Ectodermal cell (in vitro differentiated cells): ENCODE measurements around the gene MICA.
"Not testable (repeated sequence)": the region's sequence is repeated elsewhere in the genome, so short reads cannot be mapped to it uniquely, and the experiment has no call there.

ENCODE experiments used
- H3K27ac ChIP-seq: 2 replicates; pipeline ENCODE4 v1.7.0; 2013; ENCODE audit warnings: mild to moderate bottlenecking, low read depth, low read length; ENCODE audit not compliant: insufficient read depth, poor library complexity, severe bottlenecking
- H3K27me3 ChIP-seq: 2 replicates; pipeline ENCODE4 v1.7.0; 2013; ENCODE audit warnings: mild to moderate bottlenecking, low read length; ENCODE audit not compliant: insufficient read depth, control insufficient read depth, poor library complexity, severe bottlenecking
- H3K36me3 ChIP-seq: one replicate; pipeline ENCODE4 v1.7.0; 2013; ENCODE audit warnings: low read length; ENCODE audit not compliant: control insufficient read depth, insufficient read depth
- H3K4me1 ChIP-seq: one replicate; pipeline ENCODE4 v1.7.0; 2013; ENCODE audit warnings: low read length; ENCODE audit not compliant: control insufficient read depth, insufficient read depth
- H3K4me3 ChIP-seq: 2 replicates; pipeline ENCODE4 v1.7.0; 2013; ENCODE audit warnings: low read depth, low read length, control low read depth; ENCODE audit not compliant: insufficient read depth
- H3K9me3 ChIP-seq: 2 replicates; pipeline ENCODE4 v1.7.0; 2013; ENCODE audit warnings: mild to moderate bottlenecking, low read length, moderate library complexity; ENCODE audit not compliant: control insufficient read depth
- WGBS, 2 experiments: methylation state at CpG; one replicate each; pipeline ENCODE4 v1.1.7; 2013; ENCODE audit warnings: missing lambda C conversion rate in 2 of 2; 5-methylcytosine and 5-hydroxymethylcytosine counted together

Gene MICA

DNA sequence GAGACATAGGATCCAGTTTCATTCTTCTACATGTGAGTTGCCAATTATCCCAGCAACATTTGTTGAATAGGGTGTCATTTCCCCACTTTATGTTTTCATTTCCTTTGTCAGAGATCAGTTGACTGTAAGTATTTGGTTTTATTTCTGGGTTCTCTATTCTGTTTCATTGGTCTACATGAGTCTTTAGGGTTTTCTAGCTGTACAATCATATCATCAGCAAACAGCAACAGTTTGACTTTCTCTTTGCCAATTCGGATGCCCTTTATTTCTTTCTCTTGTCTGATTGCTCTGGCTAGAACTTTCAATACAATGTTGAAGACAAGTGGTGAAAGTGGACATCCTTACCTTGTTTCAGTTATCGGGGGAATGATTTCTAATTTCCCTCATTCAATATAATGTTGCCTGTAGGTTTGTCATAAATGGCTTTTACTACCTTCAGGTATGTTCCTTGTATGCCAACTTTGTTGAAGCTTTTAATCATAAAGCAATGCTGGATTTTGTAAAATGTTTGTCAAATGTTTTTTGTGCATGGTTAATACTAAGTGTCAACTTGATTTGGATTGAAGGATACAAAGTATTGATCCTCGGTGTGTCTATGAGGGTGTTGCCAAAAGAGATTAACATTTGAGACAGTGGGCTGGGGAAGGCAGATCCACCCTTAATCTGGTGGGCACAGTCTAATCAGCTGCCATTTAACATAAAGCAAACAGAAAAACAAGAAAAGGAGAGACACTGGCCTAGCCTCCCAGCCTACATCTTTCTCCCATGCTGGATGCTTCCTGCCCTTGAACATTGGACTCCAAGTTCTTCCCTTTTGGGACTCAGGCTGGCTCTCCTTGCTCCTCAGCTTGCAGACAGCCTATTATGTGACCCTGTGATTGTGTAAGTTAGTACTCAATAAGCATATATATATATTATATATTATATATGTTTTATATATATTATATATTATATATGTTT, 23.3 kb downstream of the MICA start:
- no peak overlapping the region for H3K27ac ChIP-seq
- WGBS, 2 experiments: 69 to 92% methylated on average over 2 to 3 of the region's 3 CpGs
- H3K4me1 ChIP-seq: no peaks in the 10 kb centered on the region
- H3K9me3 ChIP-seq: peaks cover 2% of the 10 kb centered on the region
- H3K4me3 ChIP-seq: no peak overlapping the region
- H3K36me3 ChIP-seq: no peaks in the 10 kb centered on the region
- H3K27me3 ChIP-seq: no peaks in the 10 kb centered on the region

DNA sequence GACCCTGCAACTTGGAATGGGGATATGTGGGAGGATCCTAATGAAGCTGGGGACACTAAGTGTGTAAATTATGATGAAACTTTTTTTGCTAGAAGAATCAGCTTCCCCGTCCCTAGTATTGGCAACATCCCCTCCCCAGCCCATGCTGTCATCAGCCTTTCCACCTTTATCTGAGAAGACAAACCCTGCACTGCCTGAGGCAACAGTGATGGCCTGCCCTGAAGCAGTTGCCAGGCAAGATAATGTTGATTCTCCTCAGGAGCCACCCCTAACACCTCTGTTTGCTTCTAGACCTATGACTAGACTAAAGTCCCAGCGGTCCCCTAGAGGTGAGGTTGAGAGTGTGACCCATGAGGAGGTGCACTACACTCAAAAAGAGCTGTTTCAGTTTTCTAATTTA, 27.1 kb downstream of the MICA start:
- Histone ChIP-seq H3K27ac (no peak overlapping the region), H3K9me3 (peaks cover 2% of the 10 kb centered on the region), H3K4me3 (no peak overlapping the region), H3K36me3 (no peaks in the 10 kb centered on the region), H3K27me3 (no peaks in the 10 kb centered on the region), H3K4me1 (no peaks in the 10 kb centered on the region)
- WGBS, 2 experiments: 94 to 95% methylated on average over 1 to 2 of the region's 2 CpGs

- H3K9me3 ChIP-seq, H3K4me1 ChIP-seq, H3K27ac ChIP-seq, H3K27me3 ChIP-seq, H3K4me3 ChIP-seq, H3K36me3 ChIP-seq: not testable (repeated sequence)
- WGBS, 2 experiments: 93 to 95% methylated on average over 5 of the region's 5 CpGs
Observed at GRCh38 chr6:31435051-31435450, 31.7 kb downstream of the MICA start.

DNA sequence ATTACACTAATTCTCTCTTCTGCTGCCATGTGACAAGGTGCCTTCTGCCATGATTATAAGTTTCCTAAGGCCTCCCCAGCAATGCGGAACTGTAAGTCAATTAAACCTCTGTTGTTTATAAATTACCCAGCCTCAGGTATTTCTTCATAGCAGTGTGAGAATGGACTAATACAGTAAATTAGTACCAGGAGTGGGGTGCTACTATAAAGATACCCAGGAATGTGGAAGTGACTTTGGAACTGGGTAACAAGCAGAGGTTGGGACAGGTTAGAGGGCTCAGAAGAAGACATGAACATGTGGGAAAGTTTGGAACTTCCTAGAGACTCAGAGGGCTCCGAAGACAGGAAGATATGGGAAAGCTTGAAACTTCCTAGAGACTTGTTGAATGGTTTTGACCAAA, 34.8 kb downstream of the MICA start:
- Histone ChIP-seq H3K36me3 (no peaks in the 10 kb centered on the region), H3K4me3 (no peak overlapping the region), H3K9me3 (no peaks in the 10 kb centered on the region), H3K4me1 (peaks cover 8% of the 10 kb centered on the region), H3K27me3 (peaks cover 11% of the 10 kb centered on the region), H3K27ac (no peak overlapping the region)
- 87 to 93% methylated on average over 2 of the region's 2 CpGs for WGBS, 2 experiments

DNA sequence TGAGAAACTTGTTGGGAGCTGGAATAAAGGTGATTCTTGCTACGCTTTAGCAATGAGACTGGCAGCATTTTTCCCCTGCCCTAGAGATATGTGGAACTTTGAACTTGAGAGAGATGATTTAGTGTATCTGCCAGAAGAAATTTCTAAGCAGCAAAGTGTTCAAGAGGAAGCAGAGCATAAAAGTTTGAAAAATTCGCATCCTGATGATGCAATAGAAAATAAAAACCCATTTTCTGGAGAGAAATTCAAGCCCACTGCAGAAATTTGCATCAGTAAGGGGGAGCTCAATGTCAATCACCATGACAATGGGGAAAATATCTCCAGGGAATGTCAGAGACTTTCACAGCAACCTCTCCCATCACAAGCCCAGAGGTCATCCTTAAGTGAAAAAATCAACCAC, 35.3 kb downstream of the MICA start:
- H3K36me3 ChIP-seq: no peaks in the 10 kb centered on the region
- WGBS, 2 experiments: 90 to 95% methylated on average over 2 of the region's 2 CpGs
- H3K4me3 ChIP-seq: no peak overlapping the region
- H3K27me3 ChIP-seq: peaks cover 11% of the 10 kb centered on the region
- peaks cover 8% of the 10 kb centered on the region for H3K4me1 ChIP-seq
- H3K9me3 ChIP-seq: no peaks in the 10 kb centered on the region
- H3K27ac ChIP-seq: no peak overlapping the region

DNA sequence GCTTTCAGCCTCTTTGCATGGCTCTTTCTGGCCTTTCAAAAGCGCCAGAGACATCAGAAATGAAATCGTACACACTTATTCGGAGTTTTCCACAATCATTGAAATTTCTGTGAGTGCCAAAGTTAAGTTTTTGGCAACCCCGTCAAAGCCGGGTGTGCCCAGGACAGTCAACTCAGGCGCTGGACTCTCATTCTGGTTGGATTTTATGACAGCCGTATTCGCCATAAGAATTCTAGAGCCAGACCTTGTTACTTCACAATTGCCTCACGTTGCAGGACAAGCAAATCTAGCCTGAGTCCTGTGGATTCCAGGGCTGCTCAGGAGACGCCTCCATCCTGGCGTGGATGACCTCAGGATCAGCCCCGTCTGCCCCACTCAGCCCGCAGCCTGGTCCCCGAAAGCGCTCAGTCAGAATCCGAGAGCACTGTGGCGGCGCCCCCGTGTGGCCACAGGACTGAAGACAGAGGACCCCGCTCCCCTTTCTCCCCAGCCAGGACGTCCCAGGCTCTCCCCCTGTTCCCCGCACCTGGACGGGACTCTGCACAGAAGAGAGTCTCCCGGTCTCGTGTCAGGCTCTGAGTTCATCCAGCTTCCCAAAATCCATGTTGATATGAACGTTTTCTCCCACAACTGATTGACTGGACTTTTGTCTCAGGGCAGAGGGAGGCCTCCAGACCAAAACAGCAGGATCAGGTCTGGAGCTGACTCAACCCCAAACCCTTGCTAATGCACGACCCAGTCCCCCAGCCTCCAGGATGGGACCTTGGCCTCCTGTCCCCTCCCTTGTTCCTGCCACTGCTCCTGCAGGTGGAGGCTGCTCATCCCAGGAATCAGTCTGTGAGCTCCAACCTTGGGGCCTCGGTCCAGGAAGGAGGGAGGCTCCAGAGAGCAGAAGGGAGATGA, 38.2 kb downstream of the MICA start:
- Histone ChIP-seq H3K27ac (no peak overlapping the region), H3K4me3 (no peak overlapping the region), H3K27me3 (peaks cover 11% of the 10 kb centered on the region), H3K4me1 (peaks cover 8% of the 10 kb centered on the region), H3K36me3 (no peaks in the 10 kb centered on the region), H3K9me3 (no peaks in the 10 kb centered on the region)
- 32 to 34% methylated on average over 28 of the region's 28 CpGs for whole genome bisulfite sequencing, 2 experiments

GRCh38 chr6:31446481-31446880, 43.1 kb downstream of the MICA start:
- Histone ChIP-seq H3K36me3 (no peaks in the 10 kb centered on the region), H3K9me3 (no peaks in the 10 kb centered on the region), H3K27ac (no peak overlapping the region), H3K4me3 (no peak overlapping the region), H3K27me3 (peaks cover 2% of the 10 kb centered on the region), H3K4me1 (peaks cover 8% of the 10 kb centered on the region)
- 94 to 98% methylated on average over 3 to 4 of the region's 4 CpGs for WGBS, 2 experiments

DNA sequence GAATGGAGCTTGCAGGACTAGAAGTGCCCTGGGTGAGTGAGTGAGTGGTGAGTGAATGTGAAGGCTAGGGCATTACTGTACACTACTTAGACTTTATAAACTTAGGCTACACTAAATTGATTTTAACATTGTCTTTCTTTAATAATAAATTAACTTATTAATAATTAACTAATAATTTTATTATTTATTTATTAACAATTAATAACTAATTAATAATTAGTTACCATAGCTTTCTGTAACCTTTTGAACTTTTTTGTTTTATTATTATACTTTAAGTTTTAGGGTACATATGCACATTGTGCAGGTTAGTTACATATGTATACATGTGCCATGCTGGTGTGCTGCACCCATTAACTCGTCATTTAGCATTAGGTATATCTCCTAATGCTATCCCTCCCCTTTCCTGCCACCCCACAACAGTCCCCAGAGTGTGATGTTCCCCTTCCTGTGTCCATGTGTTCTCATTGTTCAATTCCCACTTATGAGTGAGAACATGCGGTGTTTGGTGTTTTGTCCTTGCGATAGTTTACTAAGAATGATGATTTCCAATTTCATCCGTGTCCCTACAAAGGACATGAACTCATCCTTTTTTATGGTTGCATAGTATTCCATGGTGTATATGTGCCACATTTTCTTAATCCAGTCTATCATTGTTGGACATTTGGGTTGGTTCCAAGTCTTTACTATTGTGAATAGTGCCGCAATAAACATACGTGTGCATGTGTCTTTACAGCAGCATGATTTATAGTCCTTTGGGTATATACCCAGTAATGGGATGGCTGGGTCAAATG, 43.8 kb downstream of the MICA start:
- WGBS, 2 experiments: 91 to 99% methylated on average over 4 of the region's 6 CpGs
- not testable (repeated sequence) for H3K9me3 ChIP-seq

DNA sequence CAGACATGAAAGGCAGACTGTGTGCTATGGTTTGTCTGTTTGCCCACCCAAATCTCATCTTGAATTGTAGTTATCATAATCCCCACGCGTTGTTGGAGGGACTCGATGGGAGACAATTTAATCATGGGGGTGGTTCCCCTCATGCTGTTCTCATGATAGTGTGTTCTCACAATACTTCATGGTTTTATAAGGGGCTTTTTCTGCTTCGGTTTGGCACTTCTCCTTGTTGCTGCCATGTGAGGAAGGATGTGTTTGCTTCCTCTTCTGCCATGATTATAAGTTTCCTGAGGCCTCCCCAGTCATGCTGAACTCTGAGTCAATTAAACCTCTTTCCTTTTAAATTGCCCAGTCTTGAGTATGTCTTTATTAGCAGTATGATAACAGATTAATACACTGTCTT, 47.4 kb downstream of the MICA start:
- Histone ChIP-seq H3K27ac (no peak overlapping the region), H3K4me3 (no peak overlapping the region), H3K4me1 (no peaks in the 10 kb centered on the region), H3K27me3 (no peaks in the 10 kb centered on the region), H3K36me3 (no peaks in the 10 kb centered on the region), H3K9me3 (no peaks in the 10 kb centered on the region)
- WGBS, 2 experiments: 89 to 100% methylated on average over 3 to 4 of the region's 4 CpGs

More for the DNA sequence above, 43.8 kb downstream of the MICA start:
- H3K4me3 ChIP-seq, H3K36me3 ChIP-seq, H3K27ac ChIP-seq, H3K4me1 ChIP-seq, H3K27me3 ChIP-seq: not testable (repeated sequence)
